ENCODE results near the gene OMG.
"Not testable (repeated sequence)": the region's sequence is repeated elsewhere in the genome, so short reads cannot be mapped to it uniquely, and the experiment has no call there.

The OMG gene

GRCh38 chr17:31297090-31297489 is at the start of gene OMG:
Gene OMG, minus strand, starts transcription at chr17:31297239. Its CDS starts 908 bp downstream, at chr17:31296331.
- no peak for DNase-seq (ENCODE audit: low spot score)

DNA sequence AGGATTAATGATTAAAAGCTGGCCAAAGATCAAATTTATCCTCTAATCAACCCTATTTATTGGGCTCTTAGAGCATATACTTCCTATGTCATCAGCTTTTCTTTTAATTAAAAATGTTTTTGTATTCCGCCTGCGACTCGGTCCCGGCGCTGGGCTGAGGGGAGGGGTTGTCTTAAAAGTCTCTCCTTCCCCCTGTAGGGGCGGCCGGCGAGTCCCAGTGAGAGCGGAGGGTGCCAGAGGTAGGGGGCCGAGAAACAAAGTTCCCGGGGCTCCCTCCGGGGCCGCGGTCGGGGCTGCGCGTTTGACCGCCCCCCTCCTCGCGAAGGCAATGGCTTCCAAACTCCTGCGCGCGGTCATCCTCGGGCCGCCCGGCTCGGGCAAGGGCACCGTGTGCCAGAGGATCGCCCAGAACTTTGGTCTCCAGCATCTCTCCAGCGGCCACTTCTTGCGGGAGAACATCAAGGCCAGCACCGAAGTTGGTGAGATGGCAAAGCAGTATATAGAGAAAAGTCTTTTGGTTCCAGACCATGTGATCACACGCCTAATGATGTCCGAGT is 48.2 kb upstream of the OMG start:
- DNase-seq (ENCODE audit: low spot score) = not testable (repeated sequence)

DNA sequence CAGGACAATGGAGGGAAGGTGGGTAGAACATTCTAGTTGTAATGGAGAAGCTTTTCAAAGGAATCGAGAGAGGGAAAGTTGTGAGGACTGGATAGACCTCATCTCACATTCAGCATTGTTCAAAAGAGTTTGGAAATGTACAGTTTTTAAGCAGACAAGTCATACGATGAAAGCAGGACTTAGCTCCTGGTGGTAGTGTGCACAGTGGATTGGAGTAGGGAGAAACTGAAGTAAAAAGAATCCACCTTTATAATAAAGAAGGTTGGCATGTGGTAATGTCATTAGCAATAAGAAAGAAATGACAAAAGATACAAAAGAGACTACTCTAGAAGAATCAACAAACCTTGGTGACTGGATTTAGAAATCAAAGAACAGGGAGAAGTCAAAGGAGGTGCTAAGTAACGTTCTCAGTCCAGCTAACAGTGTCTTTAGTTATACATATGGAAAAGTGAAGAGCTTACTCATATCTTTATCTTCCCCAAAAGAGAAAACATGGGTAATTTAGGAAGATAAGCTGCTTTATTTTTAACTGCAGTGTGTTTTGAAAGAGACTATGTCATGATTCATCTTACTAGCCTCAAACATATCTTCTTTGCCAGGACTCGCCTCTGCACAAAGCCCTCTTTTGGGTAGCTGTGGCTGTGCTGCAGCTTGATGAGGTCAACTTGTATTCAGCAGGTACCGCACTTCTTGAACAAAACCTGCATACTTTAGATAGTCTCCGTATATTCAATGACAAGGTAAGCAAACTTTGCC is 43.0 kb upstream of the OMG start:
- DNase-seq (ENCODE audit: low spot score) = no peak

DNA sequence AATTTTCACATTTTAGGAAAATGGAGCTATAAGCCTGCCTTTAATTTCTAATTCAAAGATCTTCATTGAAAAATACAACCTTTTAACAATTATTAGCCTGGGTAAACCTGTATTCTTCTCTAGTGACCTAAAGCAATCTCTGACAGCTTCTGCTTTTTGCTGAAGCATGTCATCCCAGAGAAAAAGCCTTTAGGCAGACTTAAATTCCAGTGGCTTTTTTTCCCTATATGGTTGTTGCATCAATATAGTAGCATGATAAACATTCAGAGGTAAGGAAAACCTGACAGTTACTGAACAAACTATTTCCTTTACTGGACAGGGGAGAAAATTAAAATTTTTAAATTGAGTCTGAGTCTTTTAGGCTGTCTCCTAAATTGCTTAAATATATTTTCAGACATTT is 32.2 kb upstream of the OMG start:
- no peak for DNase-seq (ENCODE audit: low spot score)

- no peak for DNase-seq (ENCODE audit: low spot score)
Observed at GRCh38 chr17:31328160-31328535, 31.1 kb upstream of the OMG start.

GRCh38 chr17:31327534-31328159 is 30.6 kb upstream of the OMG start:
- DNase-seq (ENCODE audit: low spot score) = no peak

GRCh38 chr17:31323551-31323950 is 26.5 kb upstream of the OMG start:
- no peak for DNase-seq (ENCODE audit: low spot score)

GRCh38 chr17:31321966-31322365 is 24.9 kb upstream of the OMG start:
- DNase-seq (ENCODE audit: low spot score) = peak; percentile 34

- DNase-seq (ENCODE audit: low spot score) = peak; percentile 83
Observed at GRCh38 chr17:31321481-31321880, 24.4 kb upstream of the OMG start, which contains the start of gene EVI2A. Gene EVI2A, minus strand, starts transcription at chr17:31321622. Its CDS starts 2,609 bp downstream, at chr17:31319013.

- no peak for DNase-seq (ENCODE audit: low spot score)
Observed at GRCh38 chr17:31320791-31321190, 23.8 kb upstream of the OMG start.

GRCh38 chr17:31320241-31320640 is 23.2 kb upstream of the OMG start:
- DNase-seq (ENCODE audit: low spot score) = no peak

DNA sequence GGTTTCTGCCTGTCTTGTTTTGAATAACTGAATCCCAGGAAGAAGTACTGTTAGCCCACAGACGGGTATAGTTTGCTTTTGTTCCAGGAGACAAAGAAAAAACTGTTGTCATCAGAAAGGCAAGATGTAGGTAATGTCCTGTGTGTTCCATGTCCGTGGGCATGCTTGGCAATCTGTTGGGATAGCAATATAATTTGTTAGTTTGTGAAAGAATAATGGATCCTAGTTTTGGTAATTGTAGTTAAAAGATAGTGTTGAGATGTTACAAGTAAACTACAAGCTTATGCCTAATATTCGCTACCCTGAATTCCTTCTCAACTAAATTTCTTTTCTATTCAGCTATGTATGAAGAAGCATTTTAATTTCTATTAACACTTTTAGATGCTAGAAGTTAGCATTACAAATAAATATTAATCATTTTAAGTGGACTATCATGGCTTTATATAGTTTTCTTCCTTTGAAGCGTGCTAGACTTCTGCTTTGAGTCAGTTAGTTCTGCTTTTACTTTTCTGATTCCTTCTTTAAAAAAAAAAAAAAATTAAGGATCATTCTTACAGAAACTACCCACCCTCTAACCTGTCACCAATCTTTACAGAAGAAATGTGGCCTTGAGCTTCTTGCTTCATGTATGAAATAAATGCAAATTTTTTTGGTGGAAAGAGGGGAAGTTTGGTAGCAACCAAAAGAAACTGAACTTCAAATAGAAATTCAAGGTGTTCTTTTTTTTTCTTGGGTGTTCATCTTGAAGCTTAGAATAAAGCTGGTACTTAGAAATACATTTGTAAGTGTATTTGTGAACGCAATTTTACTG is 22.0 kb upstream of the OMG start:
- DNase-seq (ENCODE audit: low spot score) = peak; percentile 39

GRCh38 chr17:31318298-31318801 is 21.3 kb upstream of the OMG start:
- DNase-seq (ENCODE audit: low spot score) = peak; percentile 78

DNA sequence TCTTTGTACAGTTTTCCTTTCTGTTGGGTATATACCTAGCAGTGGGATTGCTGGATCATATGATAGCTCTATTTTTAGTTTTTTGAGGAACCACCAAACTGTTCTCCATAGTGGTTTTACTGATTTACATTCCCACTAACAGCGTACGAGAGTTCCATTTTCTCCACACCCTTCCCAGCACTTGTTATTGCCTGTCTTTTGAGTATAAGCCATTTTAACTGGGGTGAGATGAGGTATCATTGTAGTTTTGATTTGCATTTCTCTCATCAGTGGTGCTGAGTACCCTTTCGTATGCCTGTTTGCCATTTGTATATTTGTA is 17.7 kb upstream of the OMG start:
- no peak for DNase-seq (ENCODE audit: low spot score)

DNA sequence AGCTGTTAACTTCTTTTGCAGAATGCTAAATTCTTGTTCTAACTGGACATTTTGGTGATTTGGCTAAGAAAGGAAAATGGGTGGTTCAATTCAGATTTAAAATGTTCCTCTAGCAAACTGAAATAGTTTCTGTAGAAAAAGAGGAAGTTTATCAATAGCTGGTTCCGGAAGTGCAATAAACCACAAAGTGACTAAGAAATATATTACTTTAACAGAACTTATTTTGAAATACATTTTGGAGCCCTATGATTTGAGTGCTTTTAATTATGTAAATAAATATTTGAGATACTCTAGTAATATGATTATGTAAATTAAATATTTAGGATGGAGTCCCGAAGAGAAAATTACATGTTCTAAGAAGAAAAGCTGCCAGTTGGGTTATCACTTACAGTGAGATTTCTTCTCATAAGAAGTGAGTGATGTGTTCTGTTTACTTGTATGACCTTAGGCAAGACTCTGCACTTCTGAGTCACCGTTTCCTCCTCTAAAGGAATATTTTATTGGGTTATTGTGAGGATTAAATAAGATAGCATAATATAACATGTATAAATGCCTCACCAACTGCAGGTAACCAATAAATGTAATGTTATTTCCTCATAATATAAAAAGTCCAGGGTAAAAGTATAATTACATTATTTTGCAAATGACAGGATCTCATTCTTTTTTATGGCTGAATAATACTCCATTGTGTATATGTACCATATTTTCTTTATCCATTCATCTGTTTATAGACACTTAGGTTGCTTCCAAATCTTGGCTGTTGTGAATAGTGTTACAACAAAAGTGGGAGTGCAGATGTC is 17.1 kb upstream of the OMG start, which contains the start of gene EVI2B:
TSS of gene EVI2B (minus strand) at position 73 of the 800 bp plus-strand sequence. CDS start 8,445 bp downstream, outside the sequence.
- DNase-seq (ENCODE audit: low spot score) = peak; percentile 67

DNA sequence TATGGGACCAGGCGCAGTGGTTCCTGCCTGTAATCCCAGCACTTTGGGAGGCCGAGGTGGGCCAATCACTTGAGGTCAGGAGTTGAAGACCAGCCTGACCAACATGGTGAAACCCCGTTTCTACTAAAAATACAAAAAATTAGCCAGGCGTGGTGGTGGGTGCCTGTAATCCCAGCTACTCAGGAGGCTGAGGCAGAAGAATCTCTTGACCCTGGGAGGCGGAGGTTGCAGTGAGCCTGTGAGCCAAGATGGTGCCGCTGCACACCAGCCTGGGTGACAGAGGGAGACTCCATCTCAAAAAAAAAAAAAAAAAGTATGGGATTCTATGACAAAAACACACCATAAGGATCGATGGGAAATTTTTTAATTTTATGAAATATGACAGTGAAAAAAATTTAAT is 15.2 kb upstream of the OMG start:
- peak; percentile 43 for DNase-seq (ENCODE audit: low spot score)

- no peak for DNase-seq (ENCODE audit: low spot score)
Observed at GRCh38 chr17:31311526-31311925, 14.5 kb upstream of the OMG start.

DNA sequence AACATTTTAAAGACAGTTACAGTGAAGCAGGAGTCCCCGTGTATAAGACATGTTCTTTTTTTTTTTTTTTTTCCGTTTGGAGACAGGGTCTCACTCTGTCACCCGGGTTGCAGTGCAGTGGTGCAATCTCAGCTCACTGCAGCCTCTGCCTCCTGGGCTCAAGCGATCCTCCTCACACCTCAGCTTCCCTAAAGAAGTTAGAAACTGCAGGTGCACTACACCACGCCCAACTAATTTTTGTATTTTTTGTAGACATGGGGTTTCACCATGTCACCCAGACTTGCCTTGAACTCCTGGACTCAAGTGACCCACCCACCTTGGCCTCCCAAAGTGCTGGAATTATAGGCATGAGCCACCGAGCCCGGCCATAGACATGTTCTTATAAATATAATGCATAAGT is 13.8 kb upstream of the OMG start:
- peak; percentile 26 for DNase-seq (ENCODE audit: low spot score)

- DNase-seq (ENCODE audit: low spot score) = peak; percentile 71
Observed at GRCh38 chr17:31310260-31310659, 13.2 kb upstream of the OMG start.

DNA sequence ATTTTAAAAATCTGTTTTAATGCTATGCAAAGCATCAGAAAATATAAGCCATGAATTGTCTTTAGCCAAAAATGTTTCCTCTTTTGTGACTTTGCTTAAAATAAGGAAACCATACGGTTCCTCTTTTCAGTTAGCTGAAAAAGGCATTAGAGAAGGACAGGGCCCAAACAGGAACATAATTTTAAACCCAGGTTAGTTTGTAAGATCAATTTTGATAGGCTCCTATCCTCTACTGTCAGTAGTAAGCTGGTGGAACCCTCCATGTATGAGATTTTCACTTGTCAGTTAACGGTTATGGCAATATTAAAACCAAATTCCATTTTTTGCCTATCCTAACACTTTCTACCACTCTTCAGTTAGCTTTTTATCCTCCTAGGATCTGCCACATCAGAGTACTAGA is 12.5 kb upstream of the OMG start:
- peak; percentile 44 for DNase-seq (ENCODE audit: low spot score)

Data from CD4-positive, alpha-beta T cell treated with Interleukin-15 for 4 hours (primary cell).